ENCODE measurements around the gene SOX6.

SOX6 gene

DNA sequence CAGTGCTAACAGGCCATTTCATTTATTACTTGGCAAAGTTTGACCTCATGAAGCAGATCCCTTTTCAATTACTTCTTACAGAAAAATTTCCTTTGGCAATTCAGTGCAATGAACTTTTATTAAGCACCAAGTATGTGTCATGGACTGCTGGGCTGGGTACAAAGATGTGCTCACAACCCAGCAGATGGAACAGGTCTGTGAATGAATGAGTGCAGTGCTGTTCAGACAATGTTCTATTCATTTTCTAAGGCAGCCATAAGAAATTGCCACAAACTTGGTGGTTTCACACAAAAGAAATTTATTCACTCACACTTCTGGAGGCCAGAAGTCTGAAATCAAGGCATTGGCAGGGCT is 428.5 kb downstream of the SOX6 start:
- Histone ChIP-seq H3K36me3 (replicated peaks; ENCODE audit: insufficient read depth, low read length) (no peaks in the 10 kb centered on the region), H3K9me2 (replicated peaks; ENCODE audit: insufficient read depth, low read length) (no peaks in the 10 kb centered on the region), H3K27ac (ENCODE audit: low read length) (no peak overlapping the region), H3K9me3 (replicated peaks; ENCODE audit: insufficient read depth, low read length) (no peaks in the 10 kb centered on the region; the same call in 1 of the 2 replicates), H3F3A (ENCODE audit: insufficient read depth, low read length) (no peaks in the 10 kb centered on the region), H3K4me1 (ENCODE audit: low read length) (no peaks in the 10 kb centered on the region), H4K20me1 (ENCODE audit: insufficient read depth, low read length) (no peaks in the 10 kb centered on the region), H3K27me3 (replicated peaks; ENCODE audit: insufficient read depth, low read length) (no peaks in the 10 kb centered on the region), H3K79me2 (ENCODE audit: low read length) (no peaks in the 10 kb centered on the region), H3K9ac (ENCODE audit: low read length) (no peak overlapping the region), H3K4me3 (ENCODE audit: low read length) (no peak overlapping the region), H3K4me2 (ENCODE audit: low read depth, low read length) (no peak overlapping the region), H2AFZ (ENCODE audit: low read length) (no peak overlapping the region)
- TF ChIP-seq CTCF (IDR thresholded peaks at IDR 0.05; ENCODE audit: low read length), result no peak
- TF ChIP-seq EZH2 (optimal IDR thresholded peaks at IDR 0.05; ENCODE audit: low read depth, low read length), result no peak
- TF ChIP-seq EZH2phosphoT487 (IDR thresholded peaks at IDR 0.05; ENCODE audit: low read length), result no peak
- DNase-seq, result no peak

GRCh38 chr11:15927196-15927863 is 429.0 kb downstream of the SOX6 start:
- Histone ChIP-seq H3K4me3 (ENCODE audit: low read length) (no peak overlapping the region), H3K79me2 (ENCODE audit: low read length) (no peaks in the 10 kb centered on the region), H3K36me3 (replicated peaks; ENCODE audit: insufficient read depth, low read length) (no peaks in the 10 kb centered on the region), H3K4me1 (ENCODE audit: low read length) (no peaks in the 10 kb centered on the region), H3K9me2 (replicated peaks; ENCODE audit: insufficient read depth, low read length) (no peaks in the 10 kb centered on the region), H4K20me1 (ENCODE audit: insufficient read depth, low read length) (no peaks in the 10 kb centered on the region), H3K9ac (ENCODE audit: low read length) (no peak overlapping the region), H3K9me3 (replicated peaks; ENCODE audit: insufficient read depth, low read length) (no peaks in the 10 kb centered on the region; the same call in 1 of the 2 replicates), H2AFZ (ENCODE audit: low read length) (no peak overlapping the region), H3F3A (ENCODE audit: insufficient read depth, low read length) (no peaks in the 10 kb centered on the region), H3K27me3 (replicated peaks; ENCODE audit: insufficient read depth, low read length) (no peaks in the 10 kb centered on the region), H3K4me2 (ENCODE audit: low read depth, low read length) (no peak overlapping the region), H3K27ac (ENCODE audit: low read length) (no peak overlapping the region)
- no peak for DNase-seq
- no peak for TF ChIP-seq CTCF (IDR thresholded peaks at IDR 0.05; ENCODE audit: low read length)
- no peak for TF ChIP-seq EZH2 (optimal IDR thresholded peaks at IDR 0.05; ENCODE audit: low read depth, low read length)
- no peak for TF ChIP-seq EZH2phosphoT487 (IDR thresholded peaks at IDR 0.05; ENCODE audit: low read length)

DNA sequence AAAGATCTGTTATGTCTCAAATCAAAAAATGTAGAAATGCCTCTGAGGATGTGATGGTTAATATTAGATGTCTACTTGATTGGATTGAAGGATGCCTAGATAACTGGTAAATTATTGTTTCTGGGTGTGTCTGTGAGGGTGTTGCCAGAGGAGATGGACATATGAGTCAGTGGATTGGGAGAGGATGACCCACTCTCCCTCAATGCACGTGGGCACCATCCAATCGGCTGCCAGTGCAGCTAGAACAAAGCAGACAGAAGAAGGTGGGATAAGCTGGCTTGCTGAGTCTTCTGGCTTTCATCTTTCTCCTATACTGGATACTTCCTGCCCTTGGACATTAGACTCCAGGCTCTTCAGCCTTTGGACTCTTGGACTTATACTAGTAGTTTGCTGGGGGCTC is 430.3 kb downstream of the SOX6 start:
- H3K27ac ChIP-seq (ENCODE audit: low read length), result no peak overlapping the region
- no peak overlapping the region for H3K4me3 ChIP-seq (ENCODE audit: low read length)
- H3K27me3 ChIP-seq (replicated peaks; ENCODE audit: insufficient read depth, low read length), result no peaks in the 10 kb centered on the region
- no peak overlapping the region for H3K4me2 ChIP-seq (ENCODE audit: low read depth, low read length)
- H3K79me2 ChIP-seq (ENCODE audit: low read length), result no peaks in the 10 kb centered on the region
- no peak for TF ChIP-seq EZH2 (optimal IDR thresholded peaks at IDR 0.05; ENCODE audit: low read depth, low read length)
- TF ChIP-seq CTCF (IDR thresholded peaks at IDR 0.05; ENCODE audit: low read length), result no peak
- TF ChIP-seq EZH2phosphoT487 (IDR thresholded peaks at IDR 0.05; ENCODE audit: low read length), result no peak
- no peak overlapping the region for H3K9ac ChIP-seq (ENCODE audit: low read length)
- no peaks in the 10 kb centered on the region for H4K20me1 ChIP-seq (ENCODE audit: insufficient read depth, low read length)
- DNase-seq, result no peak
- no peak overlapping the region for H2AFZ ChIP-seq (ENCODE audit: low read length)
- H3K9me3 ChIP-seq (replicated peaks; ENCODE audit: insufficient read depth, low read length), result no peaks in the 10 kb centered on the region
- no peaks in the 10 kb centered on the region for H3K4me1 ChIP-seq (ENCODE audit: low read length)
- H3K36me3 ChIP-seq (replicated peaks; ENCODE audit: insufficient read depth, low read length), result no peaks in the 10 kb centered on the region
- H3F3A ChIP-seq (ENCODE audit: insufficient read depth, low read length), result no peaks in the 10 kb centered on the region
- no peaks in the 10 kb centered on the region for H3K9me2 ChIP-seq (replicated peaks; ENCODE audit: insufficient read depth, low read length)

All from MM.1S (cell line).